Non-pigmented ciliary epithelial cell (primary cell): ENCODE data around the gene SLC25A5.

Source experiments
- DNase-seq: peaks from one replicate; pipeline ENCODE4 v3.0.0-alpha.2; 2010; ENCODE audit warnings: low read depth

Gene SLC25A5

GRCh38 chrX:119505945-119506344 is 37.7 kb downstream of the SLC25A5 start:
- no peak for DNase-seq

GRCh38 chrX:119507206-119507605 is 39.0 kb downstream of the SLC25A5 start:
- DNase-seq = no peak

- DNase-seq = peak; percentile 6
Observed at GRCh38 chrX:119512146-119512800, 44.0 kb downstream of the SLC25A5 start.

- DNase-seq = peak; percentile 10
Observed at GRCh38 chrX:119516157-119516702, 48.0 kb downstream of the SLC25A5 start.

GRCh38 chrX:119518371-119518770 is 50.1 kb downstream of the SLC25A5 start:
- DNase-seq = no peak
